Fibroblast of the conjunctiva (primary cell): Measurements from ENCODE around the gene PLCB3.

Experiments used
- DNase-seq: peaks from one replicate; pipeline ENCODE4 v3.0.0-alpha.2; 2010; ENCODE audit warnings: low read depth

PLCB3 gene

GRCh38 chr11:64287676-64288352 lies 36.5 kb downstream of the PLCB3 start:
- no peak for DNase-seq

- DNase-seq = no peak
These were observed 37.0 kb downstream of the PLCB3 start for GRCh38 chr11:64288353-64288750.

GRCh38 chr11:64289002-64289564 lies 37.8 kb downstream of the PLCB3 start:
- no peak for DNase-seq

GRCh38 chr11:64290352-64291261 lies 39.3 kb downstream of the PLCB3 start:
- DNase-seq = no peak

GRCh38 chr11:64291262-64291751 lies 40.0 kb downstream of the PLCB3 start, which contains the start of gene KCNK4:
Gene KCNK4 (plus strand): TSS chr11:64291302. CDS start chr11:64293019, 1,717 bp downstream.
- no peak for DNase-seq

GRCh38 chr11:64291752-64292459 lies 40.6 kb downstream of the PLCB3 start:
- DNase-seq = no peak

GRCh38 chr11:64292460-64293254 lies 41.3 kb downstream of the PLCB3 start:
- DNase-seq = no peak

GRCh38 chr11:64294774-64295173 lies 43.4 kb downstream of the PLCB3 start:
- DNase-seq = no peak

GRCh38 chr11:64295760-64296159 lies 44.4 kb downstream of the PLCB3 start:
- DNase-seq = no peak

- no peak for DNase-seq
These were observed 44.9 kb downstream of the PLCB3 start for GRCh38 chr11:64296236-64296635.

- DNase-seq = no peak
These were observed 45.7 kb downstream of the PLCB3 start for GRCh38 chr11:64296830-64297698.

GRCh38 chr11:64297699-64298358 lies 46.5 kb downstream of the PLCB3 start:
- no peak for DNase-seq

- no peak for DNase-seq
These were observed 47.9 kb downstream of the PLCB3 start for GRCh38 chr11:64298966-64299846.

GRCh38 chr11:64299847-64300648 lies 48.7 kb downstream of the PLCB3 start, which contains the start of gene CATSPERZ:
Gene CATSPERZ (plus strand): TSS chr11:64300358. CDS start chr11:64300411, 53 bp downstream.
- DNase-seq = no peak

GRCh38 chr11:64303109-64304031 lies 52.0 kb downstream of the PLCB3 start:
- DNase-seq = no peak

GRCh38 chr11:64304032-64304315 lies 52.6 kb downstream of the PLCB3 start:
- DNase-seq = no peak
